Mesodermal cell (in vitro differentiated cells): ENCODE results near the gene ADAM22.
A peak's percentile ranks its signal among the peaks of the same experiment; 100 is the strongest.

Experiments used
- H3K27ac ChIP-seq: 2 replicates; pipeline ENCODE4 v1.7.0; 2013; ENCODE audit warnings: mild to moderate bottlenecking, low read depth, low read length, moderate library complexity; ENCODE audit not compliant: severe bottlenecking
- H3K36me3 ChIP-seq: 2 replicates; pipeline ENCODE4 v1.7.1; 2013; ENCODE audit warnings: mild to moderate bottlenecking, low read length, moderate library complexity; ENCODE audit not compliant: control insufficient read depth, insufficient read depth
- H3K4me1 ChIP-seq: one replicate; pipeline ENCODE4 v1.7.1; 2013; ENCODE audit warnings: mild to moderate bottlenecking, low read length; ENCODE audit not compliant: insufficient read depth, control insufficient read depth, poor library complexity, severe bottlenecking
- H3K4me3 ChIP-seq: 2 replicates; pipeline ENCODE4 v1.7.0; 2013; ENCODE audit warnings: low read length, control low read depth, mild to moderate bottlenecking; ENCODE audit not compliant: insufficient read depth, poor library complexity, severe bottlenecking; ENCODE audit errors: extremely low read depth
- H3K9me3 ChIP-seq: 2 replicates; pipeline ENCODE4 v1.7.1; 2013; ENCODE audit warnings: mild to moderate bottlenecking, low read length, moderate library complexity; ENCODE audit not compliant: control insufficient read depth
- WGBS, 2 experiments: methylation state at CpG; one replicate each; pipeline ENCODE4 v1.1.5; 2013; ENCODE audit warnings: missing lambda C conversion rate in 2 of 2; ENCODE audit not compliant: insufficient coverage in 2 of 2; 5-methylcytosine and 5-hydroxymethylcytosine counted together

ADAM22 gene

DNA sequence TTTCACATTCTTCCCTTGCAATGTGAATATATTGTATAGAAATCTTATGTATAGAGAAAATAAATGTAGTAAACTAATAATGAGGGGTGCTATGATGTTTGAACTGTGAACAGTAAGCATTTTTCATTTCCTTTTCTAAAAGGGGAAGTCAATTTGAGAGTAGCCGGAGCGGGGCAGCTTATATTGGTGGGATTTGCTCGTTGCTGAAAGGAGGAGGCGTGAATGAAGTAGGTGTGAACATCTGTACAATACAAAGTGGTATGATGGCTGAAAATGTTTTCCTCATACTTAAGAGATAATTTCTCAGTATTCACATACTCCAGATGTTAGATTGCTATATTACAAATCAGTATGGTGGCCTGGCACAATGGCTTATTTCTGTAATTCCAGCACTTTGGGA lies 198.7 kb downstream of the ADAM22 start:
- Histone ChIP-seq H3K9me3 (no peaks in the 10 kb centered on the region), H3K27ac (no peak overlapping the region), H3K4me3 (no peak overlapping the region), H3K36me3 (no peaks in the 10 kb centered on the region), H3K4me1 (no peaks in the 10 kb centered on the region)
- whole genome bisulfite sequencing, 2 experiments = 100% methylated on average over 2 of the region's 4 CpGs; no CpG with 5 or more reads in 1 of the 2 experiments

DNA sequence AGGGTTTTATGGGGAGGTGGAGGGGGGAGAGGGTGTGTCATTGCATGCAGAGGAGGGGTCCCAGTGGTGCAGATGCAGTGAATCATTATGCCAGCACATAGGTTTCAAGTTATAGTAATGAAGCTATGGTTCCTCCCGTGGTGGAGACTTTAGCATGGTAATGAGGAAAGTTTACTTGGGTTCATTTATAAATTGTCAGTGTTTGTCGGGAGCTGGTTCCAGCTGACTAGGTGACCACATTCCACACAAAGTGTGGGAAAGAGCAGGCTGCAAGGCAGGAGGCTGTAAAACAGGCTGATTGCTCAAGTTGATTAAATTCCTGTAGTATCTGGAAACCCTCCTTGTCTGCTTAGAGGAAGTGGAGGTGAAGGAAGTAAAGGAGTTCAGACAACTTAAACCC lies 206.9 kb downstream of the ADAM22 start:
- 59 to 81% methylated on average over 2 of the region's 2 CpGs for WGBS, 2 experiments
- H3K9me3 ChIP-seq = no peaks in the 10 kb centered on the region
- peak overlapping the region; percentile 96 for H3K27ac ChIP-seq

DNA sequence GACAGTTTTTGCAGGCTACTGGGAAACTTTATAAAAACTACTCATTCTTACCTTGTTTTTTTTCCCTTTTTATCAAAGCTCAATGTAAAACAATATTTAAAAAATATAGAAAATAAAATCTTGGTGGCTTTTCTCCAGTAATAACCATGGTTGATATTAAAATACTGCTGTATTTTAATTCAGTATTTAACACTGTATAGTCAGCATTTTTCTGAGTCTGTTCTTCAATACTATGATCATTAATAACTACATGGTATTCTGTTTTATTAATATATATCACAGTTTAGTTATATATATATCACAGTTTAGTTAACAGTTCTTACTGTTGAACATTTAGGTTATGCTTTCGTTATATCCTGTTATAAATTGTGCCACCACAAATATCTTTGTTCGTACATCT lies 207.4 kb downstream of the ADAM22 start:
- Histone ChIP-seq H3K36me3 (no peaks in the 10 kb centered on the region), H3K9me3 (no peaks in the 10 kb centered on the region), H3K4me1 (peaks cover 4% of the 10 kb centered on the region), H3K4me3 (no peak overlapping the region), H3K27ac (peak overlapping the region; percentile 96)
- no CpG with 5 or more reads among the region's 2 CpGs for WGBS, 2 experiments

More for the DNA sequence above, 206.9 kb downstream of the ADAM22 start:
- no peak overlapping the region for H3K4me3 ChIP-seq
- peaks cover 4% of the 10 kb centered on the region for H3K4me1 ChIP-seq
- no peaks in the 10 kb centered on the region for H3K36me3 ChIP-seq

DNA sequence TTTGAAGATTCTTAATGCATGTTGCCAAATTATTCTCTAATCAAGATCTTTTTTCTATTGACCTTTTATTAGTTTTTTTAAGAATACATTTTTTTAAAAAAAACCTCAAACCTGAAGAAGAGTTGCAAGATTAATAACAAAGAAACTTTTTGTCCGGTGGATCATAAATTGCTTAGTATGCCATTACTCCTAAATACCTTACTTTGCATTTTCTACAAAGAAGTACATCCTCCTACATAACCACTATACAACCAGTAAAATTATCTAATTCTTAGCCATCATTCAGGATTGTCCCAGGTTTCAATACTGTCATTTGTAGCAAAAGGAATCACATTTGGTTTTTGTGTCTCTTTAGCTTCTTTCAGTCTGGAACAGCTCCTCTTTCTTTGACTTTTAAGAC lies 207.9 kb downstream of the ADAM22 start:
- H3K4me1 ChIP-seq = peaks cover 4% of the 10 kb centered on the region
- WGBS, 2 experiments = 100% methylated on average over 1 of the region's 1 CpG; no CpG with 5 or more reads in 1 of the 2 experiments
- no peak overlapping the region for H3K27ac ChIP-seq
- no peaks in the 10 kb centered on the region for H3K9me3 ChIP-seq
- no peaks in the 10 kb centered on the region for H3K36me3 ChIP-seq
- H3K4me3 ChIP-seq = no peak overlapping the region

- Histone ChIP-seq H3K4me3 (no peak overlapping the region), H3K27ac (no peak overlapping the region), H3K36me3 (no peaks in the 10 kb centered on the region), H3K9me3 (no peaks in the 10 kb centered on the region), H3K4me1 (no peaks in the 10 kb centered on the region)
- WGBS, 2 experiments = 90 to 100% methylated on average over 2 of the region's 2 CpGs
Measured at GRCh38 chr7:88146616-88147015, 212.6 kb downstream of the ADAM22 start.

- no peaks in the 10 kb centered on the region for H3K36me3 ChIP-seq
- H3K4me1 ChIP-seq = no peaks in the 10 kb centered on the region
- H3K27ac ChIP-seq = no peak overlapping the region
- no peak overlapping the region for H3K4me3 ChIP-seq
- H3K9me3 ChIP-seq = no peaks in the 10 kb centered on the region
Measured at GRCh38 chr7:88147341-88147740, 213.3 kb downstream of the ADAM22 start.

- Histone ChIP-seq H3K4me3 (no peak overlapping the region), H3K9me3 (no peaks in the 10 kb centered on the region), H3K27ac (peak overlapping the region; percentile 43), H3K4me1 (no peaks in the 10 kb centered on the region), H3K36me3 (no peaks in the 10 kb centered on the region)
- WGBS, 2 experiments = 92 to 100% methylated on average over 1 of the region's 1 CpG
Measured at GRCh38 chr7:88147949-88148348, 213.9 kb downstream of the ADAM22 start.

DNA sequence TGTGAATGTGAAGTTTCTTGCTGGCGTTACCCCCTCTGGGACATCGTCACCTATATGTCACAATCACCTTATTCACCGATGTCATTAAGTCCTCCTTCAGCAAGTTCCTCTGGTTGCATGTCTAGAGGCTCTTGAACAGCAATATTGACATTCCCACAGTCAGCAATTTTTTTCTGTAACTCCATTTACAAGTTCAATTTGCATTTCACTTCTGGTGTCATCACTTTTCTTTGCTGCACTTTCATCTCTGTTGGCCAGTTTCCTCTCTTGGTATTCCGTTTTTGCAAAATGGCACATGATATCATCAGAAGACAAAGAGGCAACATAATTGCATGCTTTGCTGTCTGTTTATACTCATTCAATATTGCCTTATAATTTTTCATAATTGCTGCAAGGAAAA lies 216.0 kb downstream of the ADAM22 start:
- WGBS, 2 experiments = 83 to 90% methylated on average over 3 to 4 of the region's 4 CpGs
- H3K36me3 ChIP-seq = no peaks in the 10 kb centered on the region
- no peaks in the 10 kb centered on the region for H3K4me1 ChIP-seq
- no peaks in the 10 kb centered on the region for H3K9me3 ChIP-seq
- H3K4me3 ChIP-seq = no peak overlapping the region
- H3K27ac ChIP-seq = no peak overlapping the region

GRCh38 chr7:88151119-88151790 lies 217.2 kb downstream of the ADAM22 start:
- H3K27ac ChIP-seq = no peak overlapping the region
- WGBS, 2 experiments = 89 to 92% methylated on average over 6 to 7 of the region's 7 CpGs
- no peaks in the 10 kb centered on the region for H3K4me1 ChIP-seq
- H3K4me3 ChIP-seq = no peak overlapping the region
- no peaks in the 10 kb centered on the region for H3K9me3 ChIP-seq
- H3K36me3 ChIP-seq = no peaks in the 10 kb centered on the region

- H3K27ac ChIP-seq = no peak overlapping the region
- H3K4me1 ChIP-seq = no peaks in the 10 kb centered on the region
- H3K4me3 ChIP-seq = no peak overlapping the region
- no peaks in the 10 kb centered on the region for H3K9me3 ChIP-seq
- no peaks in the 10 kb centered on the region for H3K36me3 ChIP-seq
Measured at GRCh38 chr7:88153378-88153777, 219.3 kb downstream of the ADAM22 start.

GRCh38 chr7:88155756-88156155 lies 221.7 kb downstream of the ADAM22 start:
- Histone ChIP-seq H3K36me3 (no peaks in the 10 kb centered on the region), H3K4me3 (no peak overlapping the region), H3K4me1 (no peaks in the 10 kb centered on the region), H3K9me3 (no peaks in the 10 kb centered on the region), H3K27ac (no peak overlapping the region)
- 98 to 100% methylated on average over 3 of the region's 4 CpGs for WGBS, 2 experiments
